Cardiac fibroblast (primary cell): ENCODE measurements around the gene INPP5A.

Experiments used
- DNase-seq, 2 donors: peaks; one replicate each; pipeline versions ENCODE4 v3.0.0 to v3.0.0-alpha.2; 2010; ENCODE audit warnings: low read depth in 2 of 2
- H3K4me3 ChIP-seq, 2 donors: replicated peaks in 1 of 2; 1 replicate in 1 of 2; 2 replicates in 1 of 2; pipeline ENCODE4 v1.5.1; 2011; ENCODE audit warnings: low read depth in 2 of 2, low read length in 2 of 2, mild to moderate bottlenecking in 2 of 2, moderate library complexity in 1 of 2
- TF ChIP-seq, protein P1 (sequence below): IDR thresholded peaks from one replicate; pipeline ENCODE4 v1.5.1; 2011; ENCODE audit warnings: low read depth, mild to moderate bottlenecking, low read length, inconsistent platforms

Gene INPP5A

DNA sequence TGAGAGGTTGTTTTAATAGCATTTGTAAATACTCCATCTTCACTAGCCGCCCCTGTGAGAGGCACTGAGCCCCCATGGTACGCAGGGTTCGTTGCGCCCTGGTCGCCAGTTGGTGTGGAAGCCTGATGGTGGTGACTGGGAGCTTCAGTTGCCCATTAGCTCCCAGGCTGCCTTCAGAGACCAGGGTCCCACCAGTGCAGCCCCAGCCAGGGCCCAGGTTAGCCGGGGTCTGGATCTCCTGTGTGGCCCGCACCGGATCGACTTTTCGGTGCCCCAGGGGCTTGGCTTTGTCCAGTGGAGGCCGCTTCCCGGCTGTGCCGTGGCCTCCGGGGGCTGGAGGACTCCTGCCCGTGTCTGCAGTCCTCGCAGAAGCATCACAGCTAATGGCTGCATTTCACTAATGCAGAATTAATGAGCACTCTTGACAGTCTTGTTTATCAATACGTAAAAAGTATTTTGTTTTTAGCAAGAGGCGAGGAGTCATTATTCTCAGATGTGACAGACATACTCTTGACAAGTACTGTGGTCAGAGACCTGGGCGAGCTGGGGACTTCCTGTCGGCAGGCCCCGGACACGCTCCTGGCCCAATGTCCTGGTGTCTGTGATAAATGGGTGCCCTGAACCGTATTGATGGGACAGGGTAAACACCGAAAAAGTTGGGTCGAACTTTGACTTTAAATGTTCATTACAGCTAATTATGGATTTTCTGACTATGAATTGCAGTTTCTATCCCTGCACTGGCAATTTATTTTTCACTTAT lies 148.5 kb downstream of the INPP5A start:
- no peak overlapping the region for H3K4me3 ChIP-seq
- TF ChIP-seq, protein P1, sequence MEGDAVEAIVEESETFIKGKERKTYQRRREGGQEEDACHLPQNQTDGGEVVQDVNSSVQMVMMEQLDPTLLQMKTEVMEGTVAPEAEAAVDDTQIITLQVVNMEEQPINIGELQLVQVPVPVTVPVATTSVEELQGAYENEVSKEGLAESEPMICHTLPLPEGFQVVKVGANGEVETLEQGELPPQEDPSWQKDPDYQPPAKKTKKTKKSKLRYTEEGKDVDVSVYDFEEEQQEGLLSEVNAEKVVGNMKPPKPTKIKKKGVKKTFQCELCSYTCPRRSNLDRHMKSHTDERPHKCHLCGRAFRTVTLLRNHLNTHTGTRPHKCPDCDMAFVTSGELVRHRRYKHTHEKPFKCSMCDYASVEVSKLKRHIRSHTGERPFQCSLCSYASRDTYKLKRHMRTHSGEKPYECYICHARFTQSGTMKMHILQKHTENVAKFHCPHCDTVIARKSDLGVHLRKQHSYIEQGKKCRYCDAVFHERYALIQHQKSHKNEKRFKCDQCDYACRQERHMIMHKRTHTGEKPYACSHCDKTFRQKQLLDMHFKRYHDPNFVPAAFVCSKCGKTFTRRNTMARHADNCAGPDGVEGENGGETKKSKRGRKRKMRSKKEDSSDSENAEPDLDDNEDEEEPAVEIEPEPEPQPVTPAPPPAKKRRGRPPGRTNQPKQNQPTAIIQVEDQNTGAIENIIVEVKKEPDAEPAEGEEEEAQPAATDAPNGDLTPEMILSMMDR: no peak
- DNase-seq: no peak

DNA sequence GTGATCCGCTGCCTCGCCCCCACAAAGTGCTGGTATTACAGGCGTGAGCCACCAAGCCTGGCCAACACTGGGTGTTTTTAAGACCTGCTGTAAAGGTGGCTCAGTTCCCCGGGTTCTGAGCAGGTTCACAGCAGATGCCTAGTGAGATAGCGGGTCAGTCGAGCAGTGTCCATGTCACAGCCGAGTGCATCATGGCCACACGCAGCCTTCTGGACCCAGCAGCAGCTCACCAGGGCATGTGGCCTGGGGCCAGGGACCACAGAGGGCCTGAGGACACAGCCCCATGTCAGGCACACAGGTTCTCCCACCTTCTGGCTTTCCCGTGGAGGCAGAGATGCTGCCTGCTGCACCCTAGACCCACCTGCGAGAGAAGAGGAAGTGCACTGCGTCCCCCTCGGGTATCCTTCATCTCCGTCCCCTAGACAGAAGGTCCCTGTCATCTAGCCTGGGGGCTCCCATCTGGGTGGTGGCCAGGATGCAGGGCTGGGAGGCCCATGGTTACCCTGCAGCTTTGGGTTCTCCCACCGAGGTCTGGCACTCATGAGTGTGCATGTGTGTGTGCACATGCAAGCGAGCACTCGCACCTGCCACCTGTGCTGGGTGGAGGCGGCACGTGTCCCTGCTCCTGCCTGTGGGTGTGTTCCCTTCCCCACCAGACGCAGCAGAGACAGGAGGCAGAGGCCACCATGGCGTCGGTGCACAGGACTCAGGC lies 149.8 kb downstream of the INPP5A start:
- TF ChIP-seq, protein P1: no peak
- no peak for DNase-seq

DNA sequence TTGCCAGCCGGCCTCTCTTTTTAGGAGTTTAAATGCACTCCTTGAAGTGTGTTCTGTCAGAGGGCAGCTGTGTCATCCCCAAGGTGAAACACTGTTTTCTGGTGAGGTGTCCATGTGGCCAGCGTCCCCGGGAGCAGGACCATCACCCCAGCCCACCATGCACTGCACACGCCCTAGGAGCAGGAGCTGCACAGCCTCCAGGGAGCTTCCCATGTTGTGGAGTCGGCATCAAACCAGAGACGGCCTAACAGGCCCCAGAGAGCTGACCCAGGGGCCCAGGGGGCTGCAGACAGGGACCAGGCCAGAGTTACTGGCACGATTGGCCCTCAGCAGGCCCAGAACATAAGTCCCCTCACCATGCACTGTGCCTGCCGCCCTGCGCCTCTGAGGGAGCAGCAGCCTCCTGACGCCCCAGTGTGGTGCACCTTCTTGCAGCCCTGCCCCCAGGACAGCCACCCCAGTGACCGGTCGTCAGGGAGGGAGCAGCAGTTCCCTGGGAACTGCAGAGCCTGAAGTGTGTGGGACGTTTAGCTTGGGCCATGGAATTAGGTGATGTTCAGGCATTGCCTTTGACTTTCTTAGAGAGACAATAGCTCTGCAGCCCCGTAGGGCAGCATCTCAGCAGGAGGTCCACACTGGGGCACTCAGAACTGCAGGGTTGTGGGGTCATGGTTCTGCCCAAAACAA lies 150.4 kb downstream of the INPP5A start:
- DNase-seq: no peak
- H3K4me3 ChIP-seq: no peak overlapping the region
- TF ChIP-seq, protein P1: no peak

More for the DNA sequence above, 149.8 kb downstream of the INPP5A start:
- no peak overlapping the region for H3K4me3 ChIP-seq

DNA sequence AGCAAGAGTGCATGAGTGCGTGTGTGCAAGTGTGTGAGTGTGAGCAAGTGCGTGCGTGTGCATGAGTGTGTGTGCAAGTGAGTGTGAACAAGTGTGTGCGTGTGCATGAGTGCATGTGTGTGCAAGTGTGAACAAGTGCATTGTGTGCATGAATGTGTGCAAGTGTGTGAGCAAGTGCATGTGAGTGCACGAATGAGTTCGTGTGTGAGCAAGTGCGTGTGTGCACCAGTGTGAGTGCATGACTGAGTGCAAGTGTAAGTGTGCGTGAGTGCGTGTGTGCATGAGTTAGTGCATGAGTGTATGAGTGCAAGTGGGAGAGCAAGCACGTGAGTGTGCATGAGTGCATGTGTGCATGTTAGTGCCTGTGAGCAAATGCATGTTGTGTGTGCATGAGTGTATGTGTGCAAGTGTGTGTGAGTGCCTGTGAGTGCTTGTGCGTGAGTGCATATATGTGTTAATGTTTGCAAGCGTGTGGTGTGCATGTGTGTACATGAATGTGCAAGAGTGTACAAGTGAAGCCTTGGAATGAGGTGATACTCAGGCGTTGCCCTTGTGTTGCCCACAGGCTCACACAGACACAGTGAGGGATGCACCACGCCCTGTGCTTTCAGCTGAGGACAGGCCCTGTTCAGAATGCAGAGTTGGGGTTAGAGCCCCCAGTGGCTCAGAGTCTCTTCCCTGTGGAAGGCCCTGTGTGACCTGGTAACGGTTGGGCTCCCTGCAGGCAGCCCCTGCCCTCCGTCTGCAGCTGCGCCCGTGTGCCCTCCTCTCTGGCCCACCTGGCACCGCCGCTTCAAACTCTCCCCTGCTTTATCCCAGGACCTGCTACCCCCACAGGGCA lies 151.2 kb downstream of the INPP5A start:
- TF ChIP-seq, protein P1: no peak

DNA sequence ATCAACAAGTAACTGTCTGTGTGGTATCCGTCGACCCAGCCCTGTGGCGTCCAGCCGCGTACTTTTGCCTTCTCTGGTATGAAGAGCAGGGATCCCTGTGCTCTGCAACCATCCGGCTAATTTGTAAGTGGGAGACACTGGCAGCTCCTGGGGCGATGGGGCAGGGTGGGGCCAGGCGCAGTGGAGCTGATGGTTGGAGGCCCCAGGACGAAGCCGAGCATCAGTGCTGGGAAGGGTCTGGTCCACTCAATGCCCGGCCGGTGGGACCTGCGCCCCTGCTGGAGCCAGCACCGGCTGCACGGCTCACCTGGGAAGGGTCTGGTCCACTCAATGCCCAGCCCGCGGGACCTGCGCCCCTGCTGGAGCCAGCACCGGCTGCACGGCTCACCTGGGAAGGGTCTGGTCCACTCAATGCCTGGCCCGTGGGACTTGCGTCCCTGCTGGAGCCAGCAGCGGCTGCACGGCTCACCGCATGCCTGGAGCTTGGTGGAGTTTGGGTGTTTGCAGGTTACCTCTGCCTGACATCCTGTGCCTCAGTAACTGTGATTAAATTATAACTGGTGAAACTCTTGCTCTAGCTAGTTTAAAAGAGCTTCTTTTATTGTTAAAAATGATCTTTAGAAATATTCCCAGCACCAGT lies 152.3 kb downstream of the INPP5A start:
- no peak for DNase-seq
- no peak overlapping the region for H3K4me3 ChIP-seq
- TF ChIP-seq, protein P1: no peak

More for the DNA sequence above, 151.2 kb downstream of the INPP5A start:
- no peak overlapping the region for H3K4me3 ChIP-seq
- DNase-seq: no peak

DNA sequence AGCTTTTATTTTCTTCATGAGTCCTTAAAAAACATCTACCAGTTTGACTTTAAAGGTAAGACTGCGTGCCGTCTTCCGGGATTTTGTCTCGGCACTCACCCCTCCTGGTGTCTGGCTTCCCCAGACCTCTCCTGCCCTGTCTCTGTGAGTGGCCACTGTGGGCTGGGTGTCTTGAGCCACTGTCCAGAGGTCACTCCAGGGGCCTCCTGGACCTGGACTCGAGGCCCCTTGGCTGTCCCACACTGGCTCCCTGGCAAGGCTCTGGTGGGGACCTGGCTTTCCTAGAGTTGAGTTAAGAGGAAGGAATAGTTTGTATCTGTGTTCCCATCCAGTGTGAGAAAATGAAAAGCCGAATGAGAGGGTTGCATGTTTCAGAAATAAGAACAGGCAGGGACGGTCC lies 152.8 kb downstream of the INPP5A start:
- DNase-seq: no peak
- TF ChIP-seq, protein P1: no peak
- no peak overlapping the region for H3K4me3 ChIP-seq
